AG10803 (cell line): ENCODE measurements around the gene SYNPO2.
A peak's percentile ranks its signal among the peaks of the same experiment; 100 is the strongest.

Experiments
- DNase-seq: peaks from one replicate; pipeline ENCODE4 v3.0.0; 2010; ENCODE audit warnings: low read depth
- H3K4me3 ChIP-seq: 2 replicates; pipeline ENCODE4 v1.5.1; 2011; ENCODE audit warnings: mild to moderate bottlenecking, low read length, control low read depth
- TF ChIP-seq, protein P1 (sequence below): conservative IDR thresholded peaks from 2 replicates; pipeline ENCODE4 v1.5.1; 2011; ENCODE audit warnings: mild to moderate bottlenecking, low read length, control low read depth, inconsistent platforms

Gene SYNPO2

DNA sequence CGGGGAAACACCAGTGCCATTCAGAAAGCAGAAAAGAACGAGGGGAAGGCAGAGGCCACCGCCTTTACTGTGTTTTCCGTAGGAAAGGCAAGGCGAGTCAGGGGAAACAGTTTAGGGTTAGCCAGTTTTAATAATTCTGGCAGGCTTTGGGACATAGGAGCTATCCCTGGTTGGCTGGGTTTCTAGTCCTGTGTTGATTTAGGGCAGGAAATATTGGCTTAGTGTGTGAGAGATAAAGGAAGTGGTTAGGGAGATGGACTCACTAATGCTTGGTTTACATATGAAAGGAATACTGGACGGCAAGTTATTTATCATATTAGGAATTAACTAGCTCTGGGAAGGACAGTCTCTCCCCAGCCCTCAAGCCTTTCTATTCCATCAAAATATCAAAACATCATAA, 53.1 kb downstream of the SYNPO2 start:
- no peak for DNase-seq
- TF ChIP-seq, protein P1, sequence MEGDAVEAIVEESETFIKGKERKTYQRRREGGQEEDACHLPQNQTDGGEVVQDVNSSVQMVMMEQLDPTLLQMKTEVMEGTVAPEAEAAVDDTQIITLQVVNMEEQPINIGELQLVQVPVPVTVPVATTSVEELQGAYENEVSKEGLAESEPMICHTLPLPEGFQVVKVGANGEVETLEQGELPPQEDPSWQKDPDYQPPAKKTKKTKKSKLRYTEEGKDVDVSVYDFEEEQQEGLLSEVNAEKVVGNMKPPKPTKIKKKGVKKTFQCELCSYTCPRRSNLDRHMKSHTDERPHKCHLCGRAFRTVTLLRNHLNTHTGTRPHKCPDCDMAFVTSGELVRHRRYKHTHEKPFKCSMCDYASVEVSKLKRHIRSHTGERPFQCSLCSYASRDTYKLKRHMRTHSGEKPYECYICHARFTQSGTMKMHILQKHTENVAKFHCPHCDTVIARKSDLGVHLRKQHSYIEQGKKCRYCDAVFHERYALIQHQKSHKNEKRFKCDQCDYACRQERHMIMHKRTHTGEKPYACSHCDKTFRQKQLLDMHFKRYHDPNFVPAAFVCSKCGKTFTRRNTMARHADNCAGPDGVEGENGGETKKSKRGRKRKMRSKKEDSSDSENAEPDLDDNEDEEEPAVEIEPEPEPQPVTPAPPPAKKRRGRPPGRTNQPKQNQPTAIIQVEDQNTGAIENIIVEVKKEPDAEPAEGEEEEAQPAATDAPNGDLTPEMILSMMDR = no peak
- no peak overlapping the region for H3K4me3 ChIP-seq

DNA sequence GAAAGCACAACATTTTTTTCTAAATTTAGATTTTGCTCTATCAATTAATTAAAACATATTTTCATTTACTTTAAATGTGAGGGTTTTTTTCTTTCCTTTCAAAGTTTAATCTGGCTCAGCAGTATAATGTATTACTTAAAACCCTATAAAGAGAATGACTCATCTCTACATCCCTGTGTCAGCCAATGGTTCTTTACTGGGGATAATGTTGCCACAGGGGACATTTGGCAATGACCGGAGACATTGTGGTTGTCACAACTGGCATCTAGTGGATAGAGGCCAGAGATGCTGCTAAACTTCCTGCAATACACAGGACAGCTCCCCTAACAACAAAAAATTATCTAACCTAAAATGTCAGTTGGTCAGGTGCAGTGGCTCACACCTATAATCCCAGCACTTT, 53.8 kb downstream of the SYNPO2 start:
- peak; percentile 34 for DNase-seq
- TF ChIP-seq, protein P1 = no peak
- H3K4me3 ChIP-seq = no peak overlapping the region

DNA sequence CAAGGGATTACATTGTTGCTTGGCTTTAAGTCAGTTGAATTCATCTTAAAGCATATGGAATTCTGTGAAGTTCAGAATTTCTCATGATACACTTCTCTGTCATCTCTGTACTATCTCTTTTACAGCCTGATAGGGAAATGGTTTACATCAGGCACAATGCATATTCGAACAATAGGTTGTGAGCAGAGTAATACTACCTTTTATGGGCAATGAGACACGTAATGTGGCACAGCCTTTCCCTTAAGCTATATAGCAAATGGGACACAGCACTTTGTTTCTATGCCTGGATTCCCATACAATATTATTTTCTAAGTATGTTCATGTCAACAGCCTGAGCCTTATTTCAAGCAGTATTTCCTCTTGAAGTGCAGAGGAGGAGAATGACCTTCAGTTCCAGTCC, 58.4 kb downstream of the SYNPO2 start:
- DNase-seq = no peak
- TF ChIP-seq, protein P1 = no peak

DNA sequence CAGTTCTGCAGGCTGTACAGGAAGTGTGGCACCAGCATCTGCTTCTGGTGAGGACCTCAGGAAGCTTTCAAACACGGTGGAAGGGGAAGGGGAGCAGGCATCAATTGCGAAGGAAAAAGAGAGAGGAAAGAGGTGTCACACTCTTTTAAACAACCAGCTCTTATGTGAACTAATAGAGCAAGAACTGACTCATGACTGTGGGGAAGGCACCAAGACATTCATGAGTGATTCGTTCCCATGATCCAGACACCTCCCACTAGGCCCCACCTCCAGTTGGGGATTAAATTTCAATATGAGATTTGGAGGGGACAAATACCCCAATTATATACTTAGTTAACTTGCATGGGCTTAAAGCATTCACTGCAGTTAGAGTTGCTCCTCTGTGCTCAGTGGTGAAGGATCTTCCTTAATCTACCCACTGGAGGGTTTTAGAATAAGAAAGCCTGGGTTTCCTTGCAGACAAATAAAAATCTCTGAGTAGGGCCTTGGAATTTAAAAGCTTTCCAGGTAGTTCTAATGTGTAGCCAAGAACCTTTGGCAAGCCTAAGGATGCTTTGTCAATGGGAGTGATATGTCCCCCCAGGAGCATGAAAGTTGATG, 60.0 kb downstream of the SYNPO2 start:
- TF ChIP-seq, protein P1 = no peak
- no peak overlapping the region for H3K4me3 ChIP-seq
- no peak for DNase-seq

More for the DNA sequence above, 58.4 kb downstream of the SYNPO2 start:
- no peak overlapping the region for H3K4me3 ChIP-seq

DNA sequence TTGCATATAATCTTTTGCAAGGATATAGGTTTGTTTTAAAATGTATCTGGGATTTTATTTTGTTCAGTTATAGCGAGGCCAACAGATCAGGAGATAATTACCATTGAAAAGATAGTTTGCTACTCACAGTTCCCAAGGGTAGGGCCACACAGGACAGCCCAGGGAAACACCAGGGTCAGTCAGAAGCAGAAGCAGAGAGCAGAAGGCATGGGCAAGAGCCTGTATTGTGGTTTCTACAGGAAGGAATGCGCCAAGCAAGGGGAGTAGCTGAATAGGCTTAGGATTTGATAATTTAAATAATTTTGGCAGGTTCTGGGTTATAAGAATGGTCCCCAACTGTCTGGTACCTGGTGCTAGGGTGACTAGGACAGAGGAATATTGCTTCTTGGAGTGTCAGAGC, 61.6 kb downstream of the SYNPO2 start:
- TF ChIP-seq, protein P1 = no peak
- no peak overlapping the region for H3K4me3 ChIP-seq
- no peak for DNase-seq

DNA sequence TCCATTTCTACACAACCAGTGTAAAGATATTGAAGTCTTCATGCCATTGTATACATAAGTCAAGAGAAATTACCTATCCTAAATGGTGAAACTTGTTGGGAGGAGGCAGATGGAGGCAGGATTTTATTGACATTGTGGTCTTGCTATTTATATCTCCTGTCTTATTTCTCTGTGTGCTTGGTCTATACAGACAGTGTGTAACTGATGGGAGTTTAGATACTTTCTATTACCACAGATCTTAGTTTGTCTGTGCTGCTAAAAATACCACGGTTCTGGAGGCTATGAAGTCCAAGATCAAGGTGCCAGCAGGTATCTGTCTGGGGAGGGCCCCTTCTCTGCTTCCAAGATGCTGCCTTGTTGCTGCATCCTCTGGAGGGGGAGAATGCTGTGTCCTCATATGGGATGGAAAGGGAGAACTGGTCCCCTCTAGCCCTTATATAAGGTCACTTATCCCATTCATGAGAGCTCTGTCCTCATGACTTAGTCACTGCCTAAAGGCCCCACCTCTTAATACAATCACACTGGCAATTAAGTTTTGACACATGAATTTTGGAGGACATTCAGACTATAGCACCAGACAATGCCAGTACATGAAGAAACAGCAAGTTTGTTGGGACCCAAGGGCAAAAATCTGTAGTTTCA, 62.4 kb downstream of the SYNPO2 start:
- DNase-seq = no peak
- no peak overlapping the region for H3K4me3 ChIP-seq
- TF ChIP-seq, protein P1 = no peak

DNA sequence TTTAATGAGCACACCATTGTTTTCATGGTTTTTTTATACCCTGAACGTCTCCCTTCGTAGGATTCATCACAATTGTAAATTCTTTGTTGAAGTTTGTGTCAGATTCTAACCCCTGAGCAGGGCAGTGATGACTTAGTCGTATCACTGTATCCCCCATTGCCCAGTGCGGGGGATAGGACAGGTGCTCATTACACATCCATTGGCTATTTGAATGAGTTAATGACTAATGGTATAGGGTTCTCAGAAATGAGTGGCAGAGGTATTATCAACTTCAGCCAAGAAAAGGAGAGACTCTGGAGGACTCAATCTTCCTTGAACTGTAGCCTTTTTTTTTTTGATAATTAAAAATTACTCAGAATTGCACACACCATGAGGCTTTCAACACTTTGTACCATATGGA, 64.6 kb downstream of the SYNPO2 start:
- H3K4me3 ChIP-seq = no peak overlapping the region
- TF ChIP-seq, protein P1 = no peak
- no peak for DNase-seq
